ENCODE results near the gene TRDMT1.

The TRDMT1 gene, protein sequence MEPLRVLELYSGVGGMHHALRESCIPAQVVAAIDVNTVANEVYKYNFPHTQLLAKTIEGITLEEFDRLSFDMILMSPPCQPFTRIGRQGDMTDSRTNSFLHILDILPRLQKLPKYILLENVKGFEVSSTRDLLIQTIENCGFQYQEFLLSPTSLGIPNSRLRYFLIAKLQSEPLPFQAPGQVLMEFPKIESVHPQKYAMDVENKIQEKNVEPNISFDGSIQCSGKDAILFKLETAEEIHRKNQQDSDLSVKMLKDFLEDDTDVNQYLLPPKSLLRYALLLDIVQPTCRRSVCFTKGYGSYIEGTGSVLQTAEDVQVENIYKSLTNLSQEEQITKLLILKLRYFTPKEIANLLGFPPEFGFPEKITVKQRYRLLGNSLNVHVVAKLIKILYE

DNA sequence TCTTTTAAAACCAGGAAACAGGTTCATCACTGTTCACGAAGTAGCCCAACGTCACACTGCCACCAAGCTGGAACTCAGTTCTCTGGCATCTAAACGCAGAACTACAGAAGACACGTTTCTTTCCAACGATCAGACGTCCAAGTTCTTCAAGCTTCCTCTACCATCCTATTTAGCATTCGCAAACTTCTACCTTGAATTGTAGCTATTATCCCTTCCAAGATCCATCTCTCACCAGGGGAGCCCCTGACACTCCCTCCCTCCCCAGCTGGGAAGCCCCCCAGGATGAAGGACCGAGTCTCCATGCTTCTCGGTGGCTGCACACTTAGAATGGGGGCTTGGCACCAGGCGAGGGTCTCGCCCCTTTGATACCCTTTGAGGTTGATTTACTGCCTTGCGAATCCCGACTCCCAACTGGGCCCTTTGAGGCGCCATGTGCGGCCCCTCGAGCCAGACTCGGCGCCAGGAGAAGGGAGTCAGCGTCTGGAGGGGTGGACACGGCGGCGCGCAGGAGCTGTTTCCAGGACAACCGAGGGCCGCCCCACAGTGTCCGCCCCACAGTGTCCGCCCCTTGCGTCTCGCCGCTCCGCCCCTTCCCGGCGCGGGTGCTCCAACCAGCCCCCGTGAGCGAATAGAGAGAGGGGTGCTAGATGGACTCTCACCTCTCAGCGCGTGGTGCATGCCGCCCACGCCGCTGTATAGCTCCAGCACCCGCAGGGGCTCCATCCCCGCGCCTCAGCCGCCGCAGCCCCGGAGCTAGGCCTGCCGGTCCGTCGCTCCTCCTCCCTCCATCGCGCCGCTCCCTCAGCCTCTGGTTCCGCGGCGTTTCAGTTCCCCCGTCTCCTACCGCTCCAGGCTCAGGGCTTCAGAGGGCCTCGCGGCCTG, at the start of gene TRDMT1:
TSS of gene TRDMT1 (minus strand) at position 761 of the 882 bp plus-strand sequence. CDS start at position 723, 38 bp downstream.
- peak; percentile 62 for DNase-seq (ENCODE audit: low read depth)

DNA sequence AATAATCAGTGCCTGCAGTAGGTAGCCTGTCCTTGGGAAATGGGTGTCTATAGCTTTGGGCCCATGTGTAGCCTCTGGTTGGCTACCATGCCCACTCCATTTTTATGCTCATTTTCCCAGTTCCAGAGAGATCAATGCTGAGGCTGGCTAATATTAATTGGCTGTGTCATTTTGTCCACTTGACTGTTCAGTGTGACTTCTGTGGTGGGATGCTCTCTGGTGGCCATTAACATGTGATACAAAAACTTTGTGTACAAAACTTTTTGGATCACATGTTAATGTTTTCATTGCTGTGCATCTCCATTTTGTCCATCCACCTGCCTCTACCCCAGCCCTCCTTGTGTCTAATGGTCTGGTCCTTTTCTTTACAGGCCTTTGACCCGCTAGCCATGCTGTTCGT, 49.3 kb upstream of the TRDMT1 start:
- DNase-seq (ENCODE audit: low read depth): no peak

- no peak for DNase-seq (ENCODE audit: low read depth)
These were observed 48.3 kb upstream of the TRDMT1 start for GRCh38 chr10:17249820-17250219.

- DNase-seq (ENCODE audit: low read depth): no peak
These were observed 47.5 kb upstream of the TRDMT1 start for GRCh38 chr10:17248964-17249363.

GRCh38 chr10:17247210-17247609, 45.7 kb upstream of the TRDMT1 start:
- DNase-seq (ENCODE audit: low read depth): no peak

DNA sequence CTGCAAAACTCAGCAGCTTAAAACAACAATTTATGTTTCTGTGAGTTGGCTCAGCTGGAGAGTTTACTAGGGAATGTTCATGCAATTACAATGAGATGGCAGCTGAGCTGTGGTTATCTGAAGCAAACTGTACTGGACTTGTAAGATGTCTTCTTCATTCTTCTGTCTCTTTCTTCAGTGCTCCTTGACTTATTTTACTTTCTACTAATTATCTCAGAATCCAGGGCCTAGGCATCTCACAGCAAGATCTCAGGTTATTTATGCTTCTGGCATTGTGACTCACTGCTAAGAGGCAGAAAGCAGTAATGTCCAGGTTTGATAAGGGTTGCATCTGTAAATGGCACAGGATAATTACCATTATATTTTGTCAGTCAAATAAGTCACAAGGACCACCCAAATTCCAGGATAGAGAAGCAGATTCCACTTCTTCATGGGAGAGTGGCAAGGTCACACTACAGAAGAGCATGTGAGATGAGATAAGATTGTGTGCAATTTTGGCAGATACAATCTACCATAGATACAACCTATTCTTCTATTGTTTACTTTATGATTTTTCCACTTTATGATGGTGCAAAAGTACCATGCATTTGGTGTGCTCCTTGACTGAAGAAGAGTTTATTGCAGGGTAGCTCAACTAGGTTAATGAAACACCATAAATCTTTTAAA, 43.4 kb upstream of the TRDMT1 start:
- no peak for DNase-seq (ENCODE audit: low read depth)

DNA sequence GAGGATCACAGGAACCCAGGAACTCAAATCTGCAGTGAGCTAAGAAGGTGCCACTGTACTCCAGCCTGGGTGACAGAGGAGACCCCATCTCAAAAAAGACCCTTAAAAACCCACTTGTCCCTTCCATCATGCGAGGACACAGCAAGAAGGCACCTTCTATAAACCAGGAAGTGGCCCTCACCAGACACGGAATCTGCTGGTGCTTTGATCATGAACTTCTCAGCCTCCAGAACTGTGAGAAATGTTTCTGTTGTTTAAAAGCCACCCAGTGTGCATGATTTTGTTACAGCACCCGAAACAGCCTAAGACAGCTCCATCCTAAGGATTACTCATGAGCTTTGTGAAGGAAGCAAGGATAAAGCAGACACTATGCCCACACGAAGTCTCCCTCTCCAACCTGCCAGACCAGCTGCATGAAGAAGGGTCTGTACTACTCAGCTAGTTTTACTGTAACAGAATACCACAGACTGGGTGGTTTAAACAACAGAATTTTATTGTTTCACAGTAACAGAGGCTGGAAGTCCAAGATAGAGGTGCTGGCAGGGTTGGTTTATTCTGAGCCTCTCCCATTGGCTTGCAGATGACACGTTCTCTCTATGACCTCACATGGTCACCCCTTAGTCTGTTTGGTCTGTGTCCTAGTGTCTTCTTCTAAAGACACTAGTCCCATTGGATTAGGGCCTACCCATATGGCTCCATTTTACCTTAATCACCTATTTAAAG, 40.3 kb upstream of the TRDMT1 start:
- no peak for DNase-seq (ENCODE audit: low read depth)

- no peak for DNase-seq (ENCODE audit: low read depth)
These were observed 39.1 kb upstream of the TRDMT1 start for GRCh38 chr10:17240616-17241015.

DNA sequence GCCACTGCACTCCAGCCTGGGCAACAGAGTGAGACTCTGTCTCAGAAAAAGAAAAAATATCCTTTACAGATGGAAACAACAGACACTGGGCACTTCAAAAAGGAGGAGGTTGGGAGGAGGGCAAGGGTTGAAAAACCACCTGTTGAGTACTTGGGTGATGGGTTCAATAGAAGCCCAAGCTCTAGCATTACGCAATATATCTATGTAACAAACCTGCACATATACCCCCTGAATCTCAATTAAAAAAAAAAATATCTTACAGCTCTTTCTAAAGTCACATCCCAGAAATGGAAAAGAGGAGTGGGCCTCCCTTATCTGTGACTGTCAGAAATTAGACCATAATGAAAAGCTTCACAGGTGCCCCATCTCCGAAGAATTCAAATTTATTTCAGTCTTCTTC, 38.6 kb upstream of the TRDMT1 start:
- no peak for DNase-seq (ENCODE audit: low read depth)

- DNase-seq (ENCODE audit: low read depth): no peak
These were observed 38.0 kb upstream of the TRDMT1 start for GRCh38 chr10:17239345-17240085.

GRCh38 chr10:17238445-17239291, 37.2 kb upstream of the TRDMT1 start:
- DNase-seq (ENCODE audit: low read depth): no peak

DNA sequence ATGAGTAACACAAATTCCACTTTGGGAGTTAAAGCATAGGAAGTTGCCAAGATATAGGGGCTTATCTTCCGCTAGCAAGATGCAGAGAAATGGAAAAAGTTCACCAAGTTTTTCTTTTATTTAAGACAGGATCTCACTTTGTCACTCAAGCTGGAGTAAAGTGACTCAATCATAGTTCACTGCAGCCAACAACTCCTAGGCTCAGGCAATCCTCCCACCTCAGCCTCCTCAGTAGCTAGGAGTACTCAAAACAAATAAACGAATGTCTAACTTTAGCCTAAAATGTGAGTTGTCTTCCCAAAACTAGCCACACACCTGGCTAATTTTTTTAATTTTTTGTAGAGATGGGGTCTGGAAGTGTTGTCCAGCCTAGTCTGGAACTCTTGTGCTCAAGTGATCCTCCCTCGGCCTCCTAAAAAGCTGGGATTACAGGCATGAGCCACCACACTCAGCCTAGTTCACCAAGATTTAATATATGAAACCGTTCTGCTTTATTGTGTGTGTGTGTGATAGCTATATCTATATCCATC, 36.5 kb upstream of the TRDMT1 start:
- DNase-seq (ENCODE audit: low read depth): no peak

- no peak for DNase-seq (ENCODE audit: low read depth)
These were observed 35.7 kb upstream of the TRDMT1 start for GRCh38 chr10:17237149-17237527.

- no peak for DNase-seq (ENCODE audit: low read depth)
These were observed 35.1 kb upstream of the TRDMT1 start for GRCh38 chr10:17236468-17237148.

DNA sequence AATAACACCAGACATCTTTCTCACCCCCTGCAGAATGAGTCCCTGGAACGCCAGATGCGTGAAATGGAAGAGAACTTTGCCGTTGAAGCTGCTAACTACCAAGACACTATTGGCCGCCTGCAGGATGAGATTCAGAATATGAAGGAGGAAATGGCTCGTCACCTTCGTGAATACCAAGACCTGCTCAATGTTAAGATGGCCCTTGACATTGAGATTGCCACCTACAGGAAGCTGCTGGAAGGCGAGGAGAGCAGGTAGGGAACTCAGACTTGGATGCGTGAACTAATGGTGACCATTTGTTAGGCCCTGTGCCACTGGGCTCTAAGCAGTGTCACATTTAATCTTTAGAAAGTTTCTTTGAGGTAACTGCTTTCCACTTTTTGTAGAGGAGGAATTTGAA, 33.7 kb upstream of the TRDMT1 start:
- no peak for DNase-seq (ENCODE audit: low read depth)

DNA sequence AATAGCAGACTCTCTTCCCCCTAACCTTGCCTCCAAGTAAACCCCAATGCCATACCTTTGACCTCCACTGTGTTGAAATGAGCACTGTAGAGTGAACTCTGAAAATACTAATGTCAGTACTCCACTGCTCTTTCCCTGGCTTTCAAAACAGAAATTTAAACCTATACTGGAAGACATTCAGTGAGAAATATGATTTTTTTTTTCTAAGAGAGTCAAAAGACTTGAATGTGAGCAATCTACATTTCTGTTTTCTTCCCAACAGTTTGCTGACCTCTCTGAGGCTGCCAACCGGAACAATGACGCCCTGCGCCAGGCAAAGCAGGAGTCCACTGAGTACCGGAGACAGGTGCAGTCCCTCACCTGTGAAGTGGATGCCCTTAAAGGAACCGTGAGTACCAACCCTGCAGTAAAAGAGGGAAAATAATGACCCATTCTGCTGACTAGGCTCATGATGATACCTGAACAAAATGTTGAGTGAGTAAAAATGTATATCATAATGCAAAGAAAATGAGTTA, 33.0 kb upstream of the TRDMT1 start:
- DNase-seq (ENCODE audit: low read depth): no peak

- DNase-seq (ENCODE audit: low read depth): no peak
These were observed 32.0 kb upstream of the TRDMT1 start for GRCh38 chr10:17233286-17233991.

DNA sequence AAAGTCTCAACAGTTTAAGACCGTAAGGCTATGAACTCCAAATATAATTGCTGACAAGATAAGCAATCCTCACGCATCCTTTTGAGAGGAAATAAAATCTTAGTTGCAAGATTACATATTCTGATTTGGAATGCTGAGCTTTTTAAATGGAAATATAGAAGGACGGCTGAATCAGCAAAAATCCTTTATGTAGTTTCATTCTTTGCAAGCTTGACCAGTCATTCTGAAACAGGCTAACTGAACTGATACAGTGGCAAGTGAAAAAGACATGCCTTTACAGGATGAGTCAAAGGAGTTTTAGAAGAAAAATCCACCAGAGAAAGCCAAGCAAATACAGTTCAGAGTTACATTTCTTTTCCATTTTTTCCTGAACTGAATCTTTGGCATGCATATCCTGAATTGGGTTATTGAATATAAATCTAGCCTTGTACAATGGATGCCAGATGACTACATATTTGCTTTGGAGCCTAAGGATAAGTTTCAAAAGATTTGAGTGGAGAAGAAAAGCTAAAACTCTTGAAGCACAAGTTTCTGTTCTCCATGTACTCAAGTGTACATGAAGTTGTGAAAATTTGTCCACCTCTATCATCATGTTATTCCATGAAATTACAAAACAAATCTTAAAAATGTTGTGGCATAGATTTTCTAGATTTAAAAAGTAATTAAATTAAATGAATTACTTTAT, 30.9 kb upstream of the TRDMT1 start:
- DNase-seq (ENCODE audit: low read depth): no peak

Data from stimulated activated CD8-positive, alpha-beta memory T cell treated with anti-CD3 and anti-CD28 coated beads, Interleukin-15, amount 100 ng/mL, for 24 hours (primary cell).